Vagina (tissue), 2 donors: Measurements from ENCODE around the gene USP6NL.

ENCODE experiments used
- POLR2A ChIP-seq, 2 donors: fragments of 450-650 bp; IDR thresholded peaks; one replicate each; pipeline ENCODE4 v1.6.1; 2017; ENCODE audit warnings: antibody characterized with exemption in 2 of 2, mild to moderate bottlenecking in 2 of 2, moderate library complexity in 2 of 2
- POLR2AphosphoS5 ChIP-seq, 2 donors: sonication (generic); formaldehyde crosslinking; IDR thresholded peaks; one replicate each; pipeline ENCODE4 v1.9.0; 2017; ENCODE audit warnings: antibody characterized with exemption in 2 of 2, mild to moderate bottlenecking in 2 of 2, low read depth in 1 of 2; ENCODE audit not compliant: insufficient read depth in 1 of 2
- TF ChIP-seq, protein P1 (sequence below), 3 experiments: fragments of 450-650 bp in 2 of 3; fragments of 200-600 bp in 1 of 3; sonication (generic) in 1 of 3; IDR thresholded peaks; one replicate each; pipeline ENCODE4 v1.5.1; 2017 to 2019; ENCODE audit warnings: antibody characterized with exemption in 3 of 3, mild to moderate bottlenecking in 2 of 3, moderate library complexity in 2 of 3

- TF ChIP-seq POLR2A (IDR thresholded peaks at IDR 0.05) (no peak), POLR2AphosphoS5 (IDR thresholded peaks at IDR 0.05; ENCODE audit: insufficient read depth in 1 of 2, low read depth in 1 of 2) (no peak)
- TF ChIP-seq, protein P1, sequence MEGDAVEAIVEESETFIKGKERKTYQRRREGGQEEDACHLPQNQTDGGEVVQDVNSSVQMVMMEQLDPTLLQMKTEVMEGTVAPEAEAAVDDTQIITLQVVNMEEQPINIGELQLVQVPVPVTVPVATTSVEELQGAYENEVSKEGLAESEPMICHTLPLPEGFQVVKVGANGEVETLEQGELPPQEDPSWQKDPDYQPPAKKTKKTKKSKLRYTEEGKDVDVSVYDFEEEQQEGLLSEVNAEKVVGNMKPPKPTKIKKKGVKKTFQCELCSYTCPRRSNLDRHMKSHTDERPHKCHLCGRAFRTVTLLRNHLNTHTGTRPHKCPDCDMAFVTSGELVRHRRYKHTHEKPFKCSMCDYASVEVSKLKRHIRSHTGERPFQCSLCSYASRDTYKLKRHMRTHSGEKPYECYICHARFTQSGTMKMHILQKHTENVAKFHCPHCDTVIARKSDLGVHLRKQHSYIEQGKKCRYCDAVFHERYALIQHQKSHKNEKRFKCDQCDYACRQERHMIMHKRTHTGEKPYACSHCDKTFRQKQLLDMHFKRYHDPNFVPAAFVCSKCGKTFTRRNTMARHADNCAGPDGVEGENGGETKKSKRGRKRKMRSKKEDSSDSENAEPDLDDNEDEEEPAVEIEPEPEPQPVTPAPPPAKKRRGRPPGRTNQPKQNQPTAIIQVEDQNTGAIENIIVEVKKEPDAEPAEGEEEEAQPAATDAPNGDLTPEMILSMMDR (IDR thresholded peaks at IDR 0.05): no peak
Measured at GRCh38 chr10:11512596-11512995, 98.9 kb downstream of the USP6NL start.
